Body of pancreas (tissue), 4 donors: ENCODE results near the gene AFF3.

ENCODE experiments used
- POLR2A ChIP-seq, 3 donors: fragments of 450-650 bp; IDR thresholded peaks; one replicate each; pipeline ENCODE4 v1.6.1; 2016; ENCODE audit warnings: antibody characterized with exemption in 3 of 3, mild to moderate bottlenecking in 2 of 3
- TF ChIP-seq, protein P1 (sequence below), 7 experiments: fragments of 450-650 bp in 4 of 7; fragments of 200-600 bp in 3 of 7; sonication (generic) in 3 of 7; IDR thresholded peaks; one replicate each; pipeline ENCODE4 v1.5.1; 2016 to 2019; ENCODE audit warnings: antibody characterized with exemption in 7 of 7

DNA sequence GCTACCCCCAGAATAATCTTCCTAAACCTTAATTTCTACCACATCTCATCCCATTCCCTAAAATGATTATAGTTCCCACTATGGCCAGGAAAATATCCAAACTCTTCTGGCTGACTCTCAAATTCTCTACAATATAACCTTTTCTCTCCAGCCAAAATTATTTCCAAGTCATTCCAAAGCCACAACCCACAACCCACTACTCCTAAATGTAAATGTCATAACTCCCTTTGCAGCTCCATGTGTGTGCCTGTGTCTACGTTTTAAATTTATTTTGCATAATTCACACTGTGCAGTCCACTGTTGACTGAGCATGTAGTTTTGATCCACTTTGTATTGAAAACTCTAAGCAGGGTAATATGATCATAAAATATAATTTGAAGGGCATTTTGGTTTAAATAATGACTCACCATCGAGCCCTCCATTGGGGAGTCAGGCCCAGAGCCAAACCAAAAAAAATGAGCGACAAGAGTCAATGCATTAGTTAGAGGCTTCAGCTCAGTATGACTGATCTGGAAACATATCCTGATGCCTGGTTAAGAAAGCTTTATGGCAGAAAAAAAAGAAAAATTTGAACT lies 171.0 kb downstream of the AFF3 start:
- TF ChIP-seq POLR2A (IDR thresholded peaks at IDR 0.05) = no peak
- TF ChIP-seq, protein P1, sequence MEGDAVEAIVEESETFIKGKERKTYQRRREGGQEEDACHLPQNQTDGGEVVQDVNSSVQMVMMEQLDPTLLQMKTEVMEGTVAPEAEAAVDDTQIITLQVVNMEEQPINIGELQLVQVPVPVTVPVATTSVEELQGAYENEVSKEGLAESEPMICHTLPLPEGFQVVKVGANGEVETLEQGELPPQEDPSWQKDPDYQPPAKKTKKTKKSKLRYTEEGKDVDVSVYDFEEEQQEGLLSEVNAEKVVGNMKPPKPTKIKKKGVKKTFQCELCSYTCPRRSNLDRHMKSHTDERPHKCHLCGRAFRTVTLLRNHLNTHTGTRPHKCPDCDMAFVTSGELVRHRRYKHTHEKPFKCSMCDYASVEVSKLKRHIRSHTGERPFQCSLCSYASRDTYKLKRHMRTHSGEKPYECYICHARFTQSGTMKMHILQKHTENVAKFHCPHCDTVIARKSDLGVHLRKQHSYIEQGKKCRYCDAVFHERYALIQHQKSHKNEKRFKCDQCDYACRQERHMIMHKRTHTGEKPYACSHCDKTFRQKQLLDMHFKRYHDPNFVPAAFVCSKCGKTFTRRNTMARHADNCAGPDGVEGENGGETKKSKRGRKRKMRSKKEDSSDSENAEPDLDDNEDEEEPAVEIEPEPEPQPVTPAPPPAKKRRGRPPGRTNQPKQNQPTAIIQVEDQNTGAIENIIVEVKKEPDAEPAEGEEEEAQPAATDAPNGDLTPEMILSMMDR (IDR thresholded peaks at IDR 0.05) = no peak
